ENCODE data around the gene LARP4.
"Not testable (repeated sequence)": the region's sequence is repeated elsewhere in the genome, so short reads cannot be mapped to it uniquely, and the experiment has no call there.

Gene LARP4

DNA sequence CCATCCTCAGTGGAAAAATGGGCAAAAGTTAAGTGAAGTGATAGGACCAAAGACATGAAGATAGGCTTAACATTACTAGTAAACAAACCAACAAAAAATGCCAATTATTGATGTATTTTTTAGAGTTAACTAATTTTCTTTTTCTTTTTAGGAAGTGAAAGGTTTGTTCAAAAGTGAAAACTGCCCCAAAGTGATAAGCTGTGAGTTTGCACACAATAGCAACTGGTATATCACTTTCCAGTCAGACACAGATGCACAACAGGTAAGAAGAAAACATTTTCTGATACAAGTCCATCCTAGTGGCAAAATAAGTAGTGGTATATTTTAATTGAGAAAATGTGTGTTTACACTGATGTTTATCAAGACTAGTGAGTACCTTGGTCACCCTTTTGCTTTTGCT, 39.6 kb downstream of the LARP4 start:
- no peak overlapping the region for H3K4me2 ChIP-seq
- H3K79me2 ChIP-seq (ENCODE audit: insufficient read depth, low read depth), result no peaks in the 10 kb centered on the region
- peaks cover 26% of the 10 kb centered on the region for H3K36me3 ChIP-seq (ENCODE audit: insufficient read depth)
- H3K9ac ChIP-seq, result no peak overlapping the region
- H4K20me1 ChIP-seq (ENCODE audit: insufficient read depth), result no peaks in the 10 kb centered on the region
- H3K27me3 ChIP-seq (ENCODE audit: insufficient read depth, low read depth), result no peaks in the 10 kb centered on the region
- H3K4me1 ChIP-seq (ENCODE audit: low read depth, poor library complexity, severe bottlenecking), result no peaks in the 10 kb centered on the region
- no peak overlapping the region for H3K4me3 ChIP-seq (IDR thresholded peaks at IDR 0.05; ENCODE audit: insufficient read depth, low read depth, low read length)
- no peak overlapping the region for H2AFZ ChIP-seq (ENCODE audit: low read depth)
- no peak overlapping the region for H3K27ac ChIP-seq
- TF ChIP-seq, protein P1, sequence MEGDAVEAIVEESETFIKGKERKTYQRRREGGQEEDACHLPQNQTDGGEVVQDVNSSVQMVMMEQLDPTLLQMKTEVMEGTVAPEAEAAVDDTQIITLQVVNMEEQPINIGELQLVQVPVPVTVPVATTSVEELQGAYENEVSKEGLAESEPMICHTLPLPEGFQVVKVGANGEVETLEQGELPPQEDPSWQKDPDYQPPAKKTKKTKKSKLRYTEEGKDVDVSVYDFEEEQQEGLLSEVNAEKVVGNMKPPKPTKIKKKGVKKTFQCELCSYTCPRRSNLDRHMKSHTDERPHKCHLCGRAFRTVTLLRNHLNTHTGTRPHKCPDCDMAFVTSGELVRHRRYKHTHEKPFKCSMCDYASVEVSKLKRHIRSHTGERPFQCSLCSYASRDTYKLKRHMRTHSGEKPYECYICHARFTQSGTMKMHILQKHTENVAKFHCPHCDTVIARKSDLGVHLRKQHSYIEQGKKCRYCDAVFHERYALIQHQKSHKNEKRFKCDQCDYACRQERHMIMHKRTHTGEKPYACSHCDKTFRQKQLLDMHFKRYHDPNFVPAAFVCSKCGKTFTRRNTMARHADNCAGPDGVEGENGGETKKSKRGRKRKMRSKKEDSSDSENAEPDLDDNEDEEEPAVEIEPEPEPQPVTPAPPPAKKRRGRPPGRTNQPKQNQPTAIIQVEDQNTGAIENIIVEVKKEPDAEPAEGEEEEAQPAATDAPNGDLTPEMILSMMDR (conservative IDR thresholded peaks at IDR 0.05; ENCODE audit: low read depth, low read length), result no peak

DNA sequence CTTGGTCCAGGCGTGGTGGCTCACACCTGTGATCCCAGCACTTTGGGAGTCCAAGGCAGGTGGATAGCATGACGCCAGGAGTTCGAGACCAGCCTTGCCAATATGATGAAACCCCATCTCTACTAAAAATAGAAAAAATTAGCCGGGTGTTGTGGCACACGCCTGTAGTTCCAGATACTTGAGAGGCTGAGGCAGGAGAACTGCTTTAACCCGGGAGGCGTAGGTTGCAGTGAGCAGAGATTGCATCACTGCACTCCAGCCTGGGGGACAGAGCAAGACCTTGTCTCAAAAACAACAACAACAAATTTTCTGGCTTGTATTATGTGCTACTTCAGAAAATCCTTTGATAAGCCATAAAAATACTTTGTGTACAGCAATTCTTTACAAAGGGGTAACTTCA, 41.1 kb downstream of the LARP4 start:
- TF ChIP-seq, protein P1 (conservative IDR thresholded peaks at IDR 0.05; ENCODE audit: low read depth, low read length), result no peak
- Histone ChIP-seq H3K79me2 (ENCODE audit: insufficient read depth, low read depth) (no peaks in the 10 kb centered on the region), H3K27me3 (ENCODE audit: insufficient read depth, low read depth) (no peaks in the 10 kb centered on the region), H3K9ac (no peak overlapping the region), H4K20me1 (ENCODE audit: insufficient read depth) (no peaks in the 10 kb centered on the region), H3K4me1 (ENCODE audit: low read depth, poor library complexity, severe bottlenecking) (no peaks in the 10 kb centered on the region), H3K4me3 (IDR thresholded peaks at IDR 0.05; ENCODE audit: insufficient read depth, low read depth, low read length) (no peak overlapping the region), H3K4me2 (no peak overlapping the region), H3K27ac (no peak overlapping the region), H3K36me3 (ENCODE audit: insufficient read depth) (peaks cover 23% of the 10 kb centered on the region), H2AFZ (ENCODE audit: low read depth) (no peak overlapping the region)

DNA sequence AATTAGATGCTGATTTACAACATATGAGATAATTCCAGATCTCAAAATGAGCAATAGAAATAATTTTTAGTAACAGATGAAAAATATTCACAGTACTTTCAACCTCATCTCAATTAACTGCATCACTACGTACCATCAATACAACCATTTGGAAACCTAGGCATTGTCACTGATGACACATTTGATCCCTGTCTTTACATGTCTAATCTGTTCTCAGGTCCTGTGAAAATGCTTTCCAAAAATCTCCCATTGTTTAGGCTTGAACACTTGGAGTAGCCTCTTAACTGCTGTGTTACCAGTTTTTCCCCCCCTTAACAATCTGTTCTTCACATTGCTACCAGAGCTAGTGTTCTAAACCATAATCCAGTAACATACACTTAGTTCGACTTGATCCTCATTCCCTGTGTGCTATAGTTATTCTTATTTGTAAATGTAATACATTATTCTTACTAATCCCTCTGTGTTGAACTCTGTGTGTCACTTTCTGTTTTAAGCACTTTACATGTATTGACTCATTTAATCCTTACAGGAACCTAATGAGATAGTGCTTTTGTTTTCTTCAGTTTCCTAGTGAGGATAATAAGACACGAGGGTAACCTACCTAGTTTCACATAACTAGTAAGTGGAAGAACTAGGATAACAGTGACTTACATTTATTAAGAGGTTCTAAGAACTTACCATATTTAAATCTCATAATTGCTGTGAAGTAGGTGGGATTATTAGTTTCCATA, 41.7 kb downstream of the LARP4 start:
- H3K9ac ChIP-seq, result no peak overlapping the region
- no peaks in the 10 kb centered on the region for H3K4me1 ChIP-seq (ENCODE audit: low read depth, poor library complexity, severe bottlenecking)
- H2AFZ ChIP-seq (ENCODE audit: low read depth), result no peak overlapping the region
- no peaks in the 10 kb centered on the region for H3K79me2 ChIP-seq (ENCODE audit: insufficient read depth, low read depth)
- TF ChIP-seq, protein P1 (conservative IDR thresholded peaks at IDR 0.05; ENCODE audit: low read depth, low read length), result no peak
- no peak overlapping the region for H3K4me3 ChIP-seq (IDR thresholded peaks at IDR 0.05; ENCODE audit: insufficient read depth, low read depth, low read length)
- no peak overlapping the region for H3K4me2 ChIP-seq
- peaks cover 23% of the 10 kb centered on the region for H3K36me3 ChIP-seq (ENCODE audit: insufficient read depth)
- H4K20me1 ChIP-seq (ENCODE audit: insufficient read depth), result no peaks in the 10 kb centered on the region
- H3K27me3 ChIP-seq (ENCODE audit: insufficient read depth, low read depth), result no peaks in the 10 kb centered on the region
- no peak overlapping the region for H3K27ac ChIP-seq

DNA sequence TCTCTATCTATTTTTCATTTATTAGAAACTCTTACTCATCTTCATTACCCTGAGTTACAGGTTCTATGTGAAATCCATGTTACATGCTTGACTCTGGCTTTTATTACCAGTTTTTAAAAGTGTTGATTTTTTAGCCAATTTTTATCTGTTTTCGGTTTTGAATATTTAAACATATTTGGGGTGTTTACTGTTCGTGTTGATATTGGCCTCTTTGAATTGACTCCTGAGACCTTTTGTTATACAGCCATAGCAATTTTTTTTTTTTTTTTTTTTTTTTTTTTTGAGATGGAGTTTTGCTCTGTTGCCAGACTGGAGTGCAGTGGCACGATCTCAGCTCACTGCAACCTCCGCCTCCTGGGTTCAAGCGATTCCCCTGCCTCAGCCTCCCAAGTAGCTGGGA, 49.0 kb downstream of the LARP4 start:
- not testable (repeated sequence) for H3K36me3 ChIP-seq (ENCODE audit: insufficient read depth); H3K4me3 ChIP-seq (IDR thresholded peaks at IDR 0.05; ENCODE audit: insufficient read depth, low read depth, low read length); H3K9ac ChIP-seq; H4K20me1 ChIP-seq (ENCODE audit: insufficient read depth); H3K27me3 ChIP-seq (ENCODE audit: insufficient read depth, low read depth); H2AFZ ChIP-seq (ENCODE audit: low read depth); H3K4me2 ChIP-seq; H3K4me1 ChIP-seq (ENCODE audit: low read depth, poor library complexity, severe bottlenecking); H3K79me2 ChIP-seq (ENCODE audit: insufficient read depth, low read depth); H3K27ac ChIP-seq

DNA sequence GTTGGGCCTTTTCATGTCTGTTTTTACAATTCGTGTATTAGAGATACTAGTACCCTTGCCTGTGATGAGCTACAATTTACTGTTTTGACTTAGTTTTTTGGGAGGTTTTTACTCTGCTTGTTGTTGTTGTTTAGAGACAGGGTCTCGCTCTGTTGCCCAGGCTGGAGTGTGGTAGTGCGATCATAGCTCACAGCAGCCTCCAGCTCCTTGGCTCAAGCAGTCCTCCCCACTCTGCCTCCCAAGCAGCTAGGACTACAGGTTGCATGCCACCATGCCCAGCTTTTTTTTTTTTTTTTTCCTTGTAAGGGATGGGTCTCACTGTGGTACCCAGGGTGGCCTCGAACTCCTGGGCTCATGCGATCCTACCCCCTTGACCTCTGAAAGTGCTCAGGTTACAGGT, 52.1 kb downstream of the LARP4 start:
- Histone ChIP-seq H3K27ac (no peak overlapping the region), H3K27me3 (ENCODE audit: insufficient read depth, low read depth) (no peaks in the 10 kb centered on the region), H4K20me1 (ENCODE audit: insufficient read depth) (no peaks in the 10 kb centered on the region), H3K9ac (no peak overlapping the region), H3K79me2 (ENCODE audit: insufficient read depth, low read depth) (no peaks in the 10 kb centered on the region), H2AFZ (ENCODE audit: low read depth) (no peak overlapping the region), H3K36me3 (ENCODE audit: insufficient read depth) (peaks cover 5% of the 10 kb centered on the region; the same call in 1 of the 2 replicates), H3K4me1 (ENCODE audit: low read depth, poor library complexity, severe bottlenecking) (no peaks in the 10 kb centered on the region), H3K4me2 (no peak overlapping the region), H3K4me3 (IDR thresholded peaks at IDR 0.05; ENCODE audit: insufficient read depth, low read depth, low read length) (no peak overlapping the region)
- TF ChIP-seq, protein P1 (conservative IDR thresholded peaks at IDR 0.05; ENCODE audit: low read depth, low read length), result no peak
